ENCODE results near the gene TSPAN9. TPM values are rescaled to one million over a fixed set of nuclear protein-coding genes. Genes with fewer than 3 reads are reported as not detected.

TSPAN9 gene
- total and polyA plus RNA-seq, 4 donors: 17.4 to 62.9 (median 34.2) TPM

- Histone ChIP-seq H3K27me3 (ENCODE audit: control insufficient read depth in 4 of 4, insufficient read depth in 4 of 4, low read length in 3 of 4) (no peaks in the 10 kb centered on the region), H3K4me3 (ENCODE audit: low read depth in 1 of 3, low read length in 3 of 3) (no peak overlapping the region), H3K36me3 (ENCODE audit: control insufficient read depth in 4 of 4, insufficient read depth in 3 of 4, low read depth in 1 of 4, low read length in 3 of 4) (peaks cover 0 to 23% (median 5%) of the 10 kb centered on the region in 4 donors), H3K9me3 (ENCODE audit: control insufficient read depth in 4 of 4, low read length in 3 of 4) (no peaks in the 10 kb centered on the region), H3K4me1 (ENCODE audit: control insufficient read depth in 4 of 4, insufficient read depth in 4 of 4, low read length in 3 of 4) (peaks cover 3 to 8% (median 4%) of the 10 kb centered on the region in 4 donors), H3K9ac (ENCODE audit: low read depth in 1 of 2, low read length in 2 of 2) (no peak overlapping the region), H3K27ac (ENCODE audit: low read depth in 1 of 2, low read length in 2 of 2) (peak overlapping the region in 1 of 2 donors; percentile 53)
- 86% methylated on average over 12 of the region's 12 CpGs for WGBS
- DNase-seq (ENCODE audit: low spot score): no peak
- TF ChIP-seq EGR1 (IDR thresholded peaks at IDR 0.05; ENCODE audit: low read depth in 2 of 2): no peak
- no peak for TF ChIP-seq YY1 (IDR thresholded peaks at IDR 0.05)
- TF ChIP-seq TAF1 (conservative IDR thresholded peaks at IDR 0.05): no peak
- TF ChIP-seq FOXA1 (IDR thresholded peaks at IDR 0.05): no peak
- TF ChIP-seq ZBTB33 (IDR thresholded peaks at IDR 0.05): no peak
- no peak for TF ChIP-seq ATF3 (IDR thresholded peaks at IDR 0.05)
- no peak for TF ChIP-seq MAX (IDR thresholded peaks at IDR 0.05)
- TF ChIP-seq REST (IDR thresholded peaks at IDR 0.05): no peak
- no peak for TF ChIP-seq CTCF (IDR thresholded peaks at IDR 0.05; ENCODE audit: low read depth, low read length, missing input control)
- TF ChIP-seq RXRA (IDR thresholded peaks at IDR 0.05): no peak
- no peak for TF ChIP-seq FOXA2 (IDR thresholded peaks at IDR 0.05)
- no peak for TF ChIP-seq HNF4A (conservative IDR thresholded peaks at IDR 0.05)
Measured at GRCh38 chr12:3216726-3217682, 139.8 kb downstream of the TSPAN9 start.

GRCh38 chr12:3217683-3218079 lies 140.5 kb downstream of the TSPAN9 start:
- H3K4me1 ChIP-seq (ENCODE audit: control insufficient read depth in 4 of 4, insufficient read depth in 4 of 4, low read length in 3 of 4): peaks cover 3 to 8% (median 4%) of the 10 kb centered on the region in 4 donors
- no peak overlapping the region for H3K9ac ChIP-seq (ENCODE audit: low read depth in 1 of 2, low read length in 2 of 2)
- peak overlapping the region in 1 of 2 donors; percentile 19 for H3K27ac ChIP-seq (ENCODE audit: low read depth in 1 of 2, low read length in 2 of 2)
- no peaks in the 10 kb centered on the region for H3K9me3 ChIP-seq (ENCODE audit: control insufficient read depth in 4 of 4, low read length in 3 of 4)
- no peak for DNase-seq (ENCODE audit: low spot score)
- TF ChIP-seq FOXA1 (IDR thresholded peaks at IDR 0.05) (no peak), REST (IDR thresholded peaks at IDR 0.05) (no peak), MAX (IDR thresholded peaks at IDR 0.05) (no peak), SP1 (IDR thresholded peaks at IDR 0.05) (no peak)
- 89% methylated on average over 4 of the region's 4 CpGs for WGBS
- peaks cover 0 to 28% (median 5%) of the 10 kb centered on the region in 4 donors for H3K36me3 ChIP-seq (ENCODE audit: control insufficient read depth in 4 of 4, insufficient read depth in 3 of 4, low read depth in 1 of 4, low read length in 3 of 4)
- no peaks in the 10 kb centered on the region for H3K27me3 ChIP-seq (ENCODE audit: control insufficient read depth in 4 of 4, insufficient read depth in 4 of 4, low read length in 3 of 4)
- no peak overlapping the region for H3K4me3 ChIP-seq (ENCODE audit: low read depth in 1 of 3, low read length in 3 of 3)

Measured in liver (tissue), 9 donors.